Measurements from ENCODE around the gene SCCPDH.
"Not testable (repeated sequence)": the region's sequence is repeated elsewhere in the genome, so short reads cannot be mapped to it uniquely, and the experiment has no call there.

SCCPDH gene

GRCh38 chr1:246708166-246708565 lies 16.0 kb upstream of the SCCPDH start:
- no peak for DNase-seq

- no peak for DNase-seq
Observed at GRCh38 chr1:246709196-246709595, 15.0 kb upstream of the SCCPDH start.

GRCh38 chr1:246709835-246710234 lies 14.4 kb upstream of the SCCPDH start:
- no peak for DNase-seq

- DNase-seq: no peak
Observed at GRCh38 chr1:246711548-246712003, 12.6 kb upstream of the SCCPDH start.

- not testable (repeated sequence) for DNase-seq
Observed at GRCh38 chr1:246712428-246712827, 11.8 kb upstream of the SCCPDH start.

GRCh38 chr1:246719361-246719760 lies 4.8 kb upstream of the SCCPDH start:
- not testable (repeated sequence) for DNase-seq

GRCh38 chr1:246720814-246721213 lies 3.4 kb upstream of the SCCPDH start:
- not testable (repeated sequence) for DNase-seq

- DNase-seq: no peak
Observed at GRCh38 chr1:246722720-246723119, 1.5 kb upstream of the SCCPDH start.

GRCh38 chr1:246724731-246725095 lies 504 bp downstream of the SCCPDH start:
- DNase-seq: no peak

- DNase-seq: no peak
Observed at GRCh38 chr1:246725191-246725590, 982 bp downstream of the SCCPDH start.

- DNase-seq: no peak
Observed at GRCh38 chr1:246726255-246726679, 2.1 kb downstream of the SCCPDH start.

GRCh38 chr1:246726881-246727280 lies 2.7 kb downstream of the SCCPDH start:
- DNase-seq: no peak

- DNase-seq: no peak
Observed at GRCh38 chr1:246727594-246727993, 3.4 kb downstream of the SCCPDH start.

- DNase-seq: no peak
Observed at GRCh38 chr1:246728311-246728710, 4.1 kb downstream of the SCCPDH start.

GRCh38 chr1:246729040-246729439 lies 4.8 kb downstream of the SCCPDH start:
- not testable (repeated sequence) for DNase-seq

- no peak for DNase-seq
Observed at GRCh38 chr1:246730839-246731238, 6.6 kb downstream of the SCCPDH start.

GRCh38 chr1:246731873-246732272 lies 7.7 kb downstream of the SCCPDH start:
- DNase-seq: not testable (repeated sequence)

GRCh38 chr1:246733704-246734103 lies 9.5 kb downstream of the SCCPDH start:
- no peak for DNase-seq

- no peak for DNase-seq
Observed at GRCh38 chr1:246734866-246735265, 10.7 kb downstream of the SCCPDH start.

- no peak for DNase-seq
Observed at GRCh38 chr1:246735735-246736134, 11.5 kb downstream of the SCCPDH start.

GRCh38 chr1:246742396-246742795 lies 18.2 kb downstream of the SCCPDH start:
- DNase-seq: no peak

- not testable (repeated sequence) for DNase-seq
Observed at GRCh38 chr1:246746155-246746554, 21.9 kb downstream of the SCCPDH start.

GRCh38 chr1:246748006-246748405 lies 23.8 kb downstream of the SCCPDH start:
- DNase-seq: no peak

- no peak for DNase-seq
Observed at GRCh38 chr1:246748867-246749266, 24.7 kb downstream of the SCCPDH start.

GRCh38 chr1:246750752-246751151 lies 26.5 kb downstream of the SCCPDH start:
- DNase-seq: no peak

Data from activated CD8-positive, alpha-beta memory T cell treated with anti-CD3 and anti-CD28 coated beads, Interleukin-2, amount 50 U/mL, for 4 hours (primary cell).